CD4-positive, alpha-beta T cell treated with Interleukin-1 beta for 1 hour (primary cell): ENCODE results near the gene FUT7.

Source experiments
- DNase-seq, 2 donors: peaks; one replicate each; pipeline ENCODE4 v3.0.0-alpha.2; 2020 to 2022

FUT7 gene

DNA sequence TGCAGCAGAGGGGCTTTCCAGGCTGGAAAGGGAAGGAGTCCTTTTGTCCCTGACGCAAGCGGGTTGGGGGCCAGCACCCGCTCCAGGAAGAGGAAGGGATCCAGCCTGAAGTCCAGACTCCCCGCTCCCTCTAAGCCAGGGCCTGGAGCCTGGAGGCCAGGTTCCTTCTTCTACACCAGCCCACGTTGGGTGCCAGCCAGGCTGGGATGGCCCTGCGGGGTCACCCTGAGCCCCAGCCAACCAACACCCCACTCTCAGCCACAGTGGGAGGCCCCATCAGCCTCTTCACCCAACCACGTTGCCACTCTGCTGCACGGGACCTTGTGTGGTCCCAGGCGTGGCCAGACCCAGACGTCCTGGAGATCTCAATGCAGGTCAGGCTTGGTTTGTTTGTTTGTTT, 970 bp upstream of the FUT7 start:
- peak; percentile 31 to 69 for DNase-seq

DNA sequence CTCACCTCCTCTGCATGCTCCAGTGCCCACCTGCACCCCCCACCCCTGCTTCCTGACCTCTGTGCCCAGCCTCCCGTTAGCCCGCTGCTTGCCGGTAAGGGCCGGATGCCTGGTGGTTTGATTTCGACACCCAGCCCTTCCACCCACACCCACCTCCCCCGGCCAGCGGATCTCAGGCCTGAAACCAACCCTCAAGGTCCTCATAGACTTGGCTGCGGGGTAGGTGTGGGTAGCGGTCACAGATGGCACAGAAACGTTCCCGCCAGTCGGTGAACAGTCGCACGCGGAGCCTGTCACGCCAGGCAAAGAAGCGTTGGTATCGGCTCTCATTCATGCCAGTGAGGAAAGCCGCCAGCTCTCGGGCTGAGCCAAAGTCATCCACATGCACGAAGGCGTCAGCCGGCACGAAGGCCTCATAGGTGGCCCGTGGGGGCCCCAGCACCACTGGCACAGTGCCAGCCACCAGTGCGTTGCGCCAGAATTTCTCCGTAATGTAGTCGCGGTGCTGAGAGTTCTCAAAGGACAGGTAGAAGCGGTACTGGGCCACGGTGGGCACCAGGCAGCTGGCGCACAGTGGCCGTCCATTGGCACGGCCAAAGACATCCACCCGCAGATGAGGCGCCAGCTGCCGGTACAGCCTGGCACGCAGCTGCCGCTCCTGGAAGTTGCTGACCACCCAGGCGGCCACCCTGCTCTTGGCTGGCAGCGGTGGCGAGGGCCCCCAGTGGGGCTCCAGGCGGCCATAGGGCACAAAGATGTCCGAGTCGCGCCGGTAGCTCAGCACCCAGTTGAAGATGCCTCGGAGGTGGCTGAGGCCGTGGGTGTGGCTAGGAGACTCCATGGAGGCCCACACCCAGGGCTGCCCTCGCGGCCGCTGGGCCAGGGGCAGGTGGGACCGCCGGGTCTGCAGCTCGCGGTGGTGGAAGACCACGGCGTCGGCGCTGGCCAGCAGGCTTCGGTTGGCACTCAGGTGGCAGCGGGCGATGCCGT, 1.1 kb downstream of the FUT7 start:
- DNase-seq, result peak; percentile 49 to 61

DNA sequence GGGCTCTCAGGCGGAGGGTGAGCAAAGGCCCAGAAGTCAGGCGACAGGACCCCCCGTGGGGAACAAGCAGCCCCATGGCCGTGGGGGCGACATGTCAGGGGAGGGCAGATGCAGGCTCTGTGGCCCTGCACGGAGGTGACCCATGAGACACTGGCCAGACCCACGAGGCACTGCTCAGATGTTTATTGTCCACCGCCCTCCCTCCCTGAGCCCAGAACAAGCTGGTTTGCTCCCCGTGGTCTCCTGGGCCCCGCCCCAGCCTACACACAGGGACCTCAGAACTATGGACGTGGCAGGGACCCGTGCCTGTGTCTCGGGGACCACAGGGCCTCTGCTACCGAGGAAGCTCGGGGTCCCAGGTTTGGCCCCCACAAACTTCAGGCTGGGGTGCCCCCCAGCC, 1.9 kb downstream of the FUT7 start:
- DNase-seq, result no peak

DNA sequence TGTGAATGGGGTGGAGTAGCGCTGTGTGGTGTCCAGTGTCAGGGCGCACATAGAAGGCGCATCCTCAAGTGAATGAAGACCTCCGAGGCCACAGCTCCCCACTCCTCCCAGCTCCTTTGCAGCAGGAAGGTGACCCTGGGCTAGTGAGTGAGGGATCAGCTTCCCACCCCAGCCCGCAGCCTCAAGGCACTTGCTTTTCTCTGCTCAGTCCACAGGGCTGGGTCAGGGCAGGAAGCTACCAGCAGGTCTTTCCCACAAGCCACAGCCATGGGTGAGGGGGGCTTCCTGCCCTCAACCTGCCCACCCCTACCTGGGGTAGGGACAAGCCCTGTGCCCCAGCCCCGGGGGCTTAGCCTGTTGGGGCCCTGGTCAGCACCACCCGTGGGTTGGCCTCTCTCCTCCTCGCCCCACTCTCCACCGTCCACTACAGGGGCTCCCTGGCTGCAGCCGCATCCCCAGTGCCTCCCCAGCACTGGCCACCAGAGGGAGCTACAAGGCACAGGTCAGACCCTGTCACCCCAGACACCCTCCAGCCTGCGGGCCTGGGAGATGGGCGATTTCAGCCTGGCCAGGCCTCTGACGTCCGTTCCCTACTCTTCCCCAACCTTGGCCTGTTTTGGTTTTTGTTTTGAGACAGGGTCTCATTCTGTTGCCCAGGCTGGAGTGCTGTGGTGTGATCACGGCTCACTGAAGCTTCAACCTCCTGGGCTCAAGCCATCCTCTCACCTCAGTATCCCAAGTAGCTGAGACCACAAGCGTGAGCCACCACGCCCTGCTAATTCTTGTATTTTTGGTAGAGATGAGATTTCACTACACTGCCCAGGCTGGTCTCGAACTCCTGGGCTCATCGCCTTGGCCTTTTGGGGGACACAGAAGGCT, 2.6 kb downstream of the FUT7 start:
- DNase-seq, result peak; percentile 65 to 72

DNA sequence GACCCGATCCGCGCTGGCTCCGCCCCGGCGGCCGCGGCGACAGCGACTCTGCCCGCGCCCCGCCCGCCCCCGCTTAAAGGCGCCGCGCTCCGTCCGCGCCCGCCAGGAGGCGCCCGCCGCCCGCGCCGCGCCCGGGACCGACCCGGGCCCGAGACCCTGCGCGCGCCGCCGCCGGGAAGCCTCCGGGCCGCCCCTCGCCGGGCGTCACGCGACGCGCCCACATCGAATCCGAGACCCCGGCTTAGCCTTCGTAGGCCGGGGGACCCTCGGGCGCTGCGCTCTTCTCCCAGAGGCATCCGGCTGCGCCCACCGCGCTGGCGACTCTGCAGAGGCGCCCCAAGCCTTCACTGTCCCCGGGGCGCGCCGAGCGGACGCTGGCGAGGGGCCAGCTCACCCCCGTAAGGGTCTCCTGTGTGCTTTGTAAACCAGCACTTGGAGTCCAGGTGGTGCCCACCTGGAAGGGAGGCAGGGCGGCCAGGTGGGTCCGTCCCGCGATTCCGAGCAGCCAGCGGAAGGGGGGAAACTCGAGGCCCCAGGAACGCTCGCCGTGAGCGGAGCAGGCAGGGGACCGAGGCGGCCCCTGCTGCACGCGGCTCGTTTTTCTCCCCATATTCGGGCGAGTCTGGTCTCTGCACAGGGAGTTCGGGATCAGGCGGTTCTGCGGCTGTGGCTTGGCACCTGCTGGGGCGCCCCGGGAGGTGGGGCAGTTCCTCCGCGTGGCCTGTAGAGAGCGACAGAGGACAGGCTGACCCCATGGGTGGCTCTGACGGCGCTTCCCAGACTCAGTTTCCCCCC, 3.4 kb downstream of the FUT7 start:
- peak; percentile 73 to 77 for DNase-seq

DNA sequence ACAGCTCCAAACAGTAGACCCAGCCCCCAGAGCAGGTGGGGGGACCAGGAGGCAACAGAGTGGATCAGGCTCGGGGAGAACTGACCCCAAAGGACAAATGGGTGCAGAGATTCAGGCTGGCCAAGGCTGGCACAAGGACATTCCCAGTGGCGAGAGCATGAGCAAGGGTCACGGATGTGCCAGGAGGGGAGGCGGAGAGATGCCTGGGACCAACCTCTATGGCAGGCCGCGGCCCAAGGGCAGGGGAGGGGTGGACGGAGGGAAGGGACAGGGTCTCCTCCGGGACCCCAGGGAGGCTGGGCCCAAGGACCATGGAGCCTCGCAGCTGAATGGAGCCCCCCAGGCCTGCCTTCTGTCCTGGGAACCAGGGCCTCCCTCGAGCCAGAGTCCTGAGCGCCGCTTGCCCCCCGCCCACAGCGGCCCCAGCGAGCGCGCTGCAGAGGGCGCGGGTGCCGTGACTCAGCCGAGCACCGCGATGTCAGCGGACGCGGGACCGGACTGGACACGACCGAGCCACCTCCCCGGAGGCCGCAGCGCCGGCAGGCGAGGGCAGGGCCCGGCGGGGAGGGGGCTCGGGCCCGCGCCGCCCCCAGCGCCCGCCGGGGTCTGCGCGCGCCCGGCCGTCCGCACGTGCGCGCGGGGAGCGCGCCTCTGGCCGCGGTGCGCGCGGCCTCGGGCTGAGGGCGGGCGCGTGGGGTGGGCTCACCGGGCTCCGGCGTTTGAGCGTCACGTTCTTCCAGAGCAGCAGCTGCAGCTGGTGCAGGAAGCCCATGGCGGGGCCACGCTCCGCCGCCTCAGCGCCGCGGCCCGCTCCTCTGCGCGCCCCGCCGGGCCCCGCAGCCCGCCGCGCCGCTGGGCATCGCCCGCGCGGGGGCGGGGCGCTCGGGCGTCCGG, 4.3 kb downstream of the FUT7 start, which contains the start of gene ABCA2:
ABCA2 (minus strand) TSS at position 869 of the 894 bp plus-strand sequence; CDS start at position 772, 97 bp downstream.
- DNase-seq, result no peak

DNA sequence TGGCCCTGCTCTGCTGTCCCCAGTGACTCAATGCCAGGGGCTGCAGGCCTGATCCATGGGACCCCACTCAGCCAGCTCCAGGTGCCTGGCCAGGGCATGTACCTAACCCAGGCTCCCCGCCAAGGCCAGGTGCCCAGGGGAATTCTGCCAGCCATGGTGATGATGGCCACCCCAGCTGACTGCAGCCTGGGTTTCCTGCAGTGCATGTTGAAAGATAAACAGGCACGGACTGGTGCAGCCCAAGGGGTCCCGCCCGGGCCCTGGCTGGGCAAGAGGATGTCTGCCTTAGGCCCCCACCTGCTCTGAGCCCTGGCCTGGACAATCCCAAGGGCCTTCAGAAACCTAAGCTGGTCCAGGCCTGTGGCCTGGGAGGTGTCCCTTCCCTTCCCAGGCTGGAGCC, 5.1 kb downstream of the FUT7 start:
- DNase-seq, result no peak

DNA sequence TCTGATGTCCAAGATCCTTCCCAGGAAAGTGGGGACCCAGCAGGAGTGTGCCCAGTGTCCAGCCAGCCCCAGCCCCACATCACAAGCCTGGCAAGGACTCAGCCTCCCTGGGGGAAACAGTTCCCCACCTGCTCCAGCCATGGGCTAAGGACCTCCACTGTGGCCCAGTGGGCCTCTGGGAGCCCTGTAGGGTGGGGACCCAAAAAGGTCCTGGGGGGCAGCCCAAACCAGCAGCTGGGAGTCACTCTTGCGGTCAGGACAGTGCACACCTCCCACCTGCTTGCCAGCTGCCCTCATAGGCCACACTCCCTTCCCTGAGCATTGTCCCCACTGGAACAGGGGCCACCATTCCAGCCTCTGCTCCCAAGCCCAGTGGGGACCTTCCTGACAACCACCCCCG, 5.5 kb downstream of the FUT7 start:
- DNase-seq, result no peak

DNA sequence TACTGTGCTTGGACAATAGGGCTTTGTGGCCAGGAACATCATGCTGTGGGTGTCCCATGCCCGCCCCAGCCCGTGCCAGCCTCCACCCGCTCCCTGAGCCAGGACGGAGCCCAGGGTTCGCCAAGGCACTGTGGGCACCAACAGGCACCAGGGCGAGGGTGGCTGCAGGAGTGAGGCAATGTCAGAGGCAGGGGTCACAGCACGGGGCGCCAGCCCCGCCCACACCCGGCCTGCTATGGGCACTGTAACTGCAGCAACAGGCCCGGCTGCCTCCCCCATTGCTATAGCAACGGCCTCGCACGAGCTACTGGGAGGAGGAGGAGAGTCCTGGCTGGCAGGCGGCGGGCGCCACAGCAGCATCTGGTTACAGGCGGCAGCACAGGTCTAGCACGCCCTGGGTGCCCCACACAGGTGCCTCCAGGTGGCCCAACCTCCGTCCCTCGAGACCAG, 6.3 kb downstream of the FUT7 start:
- peak; percentile 27 to 53 for DNase-seq

DNA sequence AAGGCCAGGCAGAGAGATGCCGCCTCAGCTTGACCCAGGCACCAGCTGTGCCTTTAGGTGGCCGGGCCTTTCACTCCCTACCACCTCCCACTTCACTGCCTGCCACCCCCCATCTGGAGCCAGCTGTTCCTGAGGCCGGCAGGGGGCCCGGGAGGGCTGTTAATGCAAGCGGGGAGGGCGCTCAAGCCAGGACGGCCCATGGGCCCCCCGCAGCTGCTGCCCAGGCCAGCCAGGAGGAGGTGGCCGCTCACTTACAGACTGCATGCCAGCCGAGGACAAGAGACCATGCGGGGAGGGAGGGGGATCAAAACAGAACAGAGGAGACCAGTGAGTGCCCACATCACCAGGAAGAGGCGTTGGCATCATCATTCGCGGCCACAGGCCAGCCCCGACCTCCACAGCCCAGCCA, 8.3 kb downstream of the FUT7 start:
- DNase-seq, result no peak

DNA sequence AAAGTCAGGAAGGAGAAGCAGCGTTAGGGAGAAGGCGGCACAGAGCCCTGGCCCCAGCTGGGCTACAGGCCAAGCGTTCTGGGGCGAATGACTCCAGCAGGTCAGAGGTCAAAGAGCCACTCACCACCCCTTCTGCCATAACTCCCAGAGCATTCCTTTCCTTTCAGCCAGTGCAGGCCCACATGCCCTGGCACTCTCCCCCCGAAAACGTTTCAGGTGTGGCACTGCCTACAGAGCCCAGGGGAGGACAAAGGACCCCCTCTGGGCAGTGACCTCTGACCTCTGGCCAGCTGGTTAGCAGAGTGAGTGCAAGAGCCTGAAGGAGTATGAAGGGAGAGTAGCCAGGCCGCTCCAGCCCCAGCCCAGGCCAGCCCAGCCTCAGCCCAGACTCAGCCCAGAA, 8.7 kb downstream of the FUT7 start:
- DNase-seq, result no peak

DNA sequence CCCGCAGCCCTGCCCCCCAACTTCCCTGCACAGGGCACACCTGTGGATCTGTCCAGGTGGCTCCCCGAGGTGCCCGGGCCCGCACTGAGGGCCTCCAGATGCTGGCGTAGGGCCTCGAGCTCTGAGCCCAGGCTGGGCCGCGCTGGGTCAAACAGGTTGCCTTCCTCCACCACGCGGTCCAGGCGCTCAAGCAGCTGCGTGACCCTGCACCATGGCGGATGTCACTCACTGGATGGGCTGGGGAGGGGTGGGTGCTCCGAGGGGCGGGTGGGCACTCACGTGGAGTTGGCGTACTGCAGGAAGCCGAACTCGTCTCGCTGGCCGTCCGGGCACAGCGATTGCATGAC, 9.3 kb downstream of the FUT7 start:
- no peak for DNase-seq

DNA sequence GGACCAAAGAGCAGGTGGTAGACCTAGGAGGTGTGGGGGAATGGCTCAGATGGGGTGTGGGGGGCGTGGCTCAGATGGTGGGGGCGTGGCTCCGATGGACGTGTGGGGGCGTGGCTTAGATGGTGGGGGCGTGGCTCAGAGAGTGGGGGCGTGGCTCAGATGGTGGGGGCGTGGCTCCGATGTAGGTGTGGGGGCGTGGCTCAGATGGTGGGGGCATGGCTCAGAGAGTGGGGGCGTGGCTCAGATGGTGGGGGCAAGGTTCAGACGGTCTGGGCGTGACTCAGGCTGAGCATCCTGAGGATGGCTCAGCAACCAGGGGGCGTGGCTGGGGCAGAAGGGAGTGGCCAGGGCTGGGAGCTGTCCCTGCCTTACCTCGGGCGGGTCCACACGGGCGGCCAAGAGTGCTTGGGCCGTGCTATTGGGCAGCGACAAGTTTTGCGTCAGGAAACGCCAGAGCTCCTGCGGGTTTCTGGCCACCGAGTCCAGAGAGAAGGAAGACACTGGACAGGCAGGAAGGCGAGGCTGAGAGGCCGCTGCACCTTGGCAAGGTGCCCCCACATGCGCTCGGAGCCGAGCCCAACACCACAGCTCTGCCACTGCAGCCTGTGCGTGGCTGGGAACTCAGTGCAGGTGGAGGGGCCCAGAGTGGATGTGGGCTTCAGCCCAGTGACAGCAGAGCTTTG, 9.8 kb downstream of the FUT7 start:
- peak; percentile 74 for DNase-seq

DNA sequence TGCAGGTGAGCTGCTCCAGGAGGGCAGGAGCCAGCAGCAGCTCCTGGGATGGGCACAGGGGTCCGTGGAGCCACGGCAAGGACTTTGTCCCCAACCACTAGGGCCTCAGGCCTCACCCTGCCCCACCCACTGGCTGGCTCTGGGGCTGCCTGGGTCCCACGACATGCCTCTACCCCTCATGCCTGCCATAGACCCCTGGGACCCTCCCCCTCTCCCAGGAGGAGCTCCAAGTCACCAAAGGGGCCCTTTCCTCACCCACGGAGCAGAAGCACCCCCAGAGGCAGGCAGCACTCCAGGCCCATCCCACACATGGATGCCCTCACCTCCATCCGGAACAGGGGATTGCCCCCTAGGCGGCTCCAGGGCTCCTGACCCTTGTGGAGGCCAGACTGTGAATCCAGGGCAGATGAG, 10.3 kb downstream of the FUT7 start:
- DNase-seq, result no peak

DNA sequence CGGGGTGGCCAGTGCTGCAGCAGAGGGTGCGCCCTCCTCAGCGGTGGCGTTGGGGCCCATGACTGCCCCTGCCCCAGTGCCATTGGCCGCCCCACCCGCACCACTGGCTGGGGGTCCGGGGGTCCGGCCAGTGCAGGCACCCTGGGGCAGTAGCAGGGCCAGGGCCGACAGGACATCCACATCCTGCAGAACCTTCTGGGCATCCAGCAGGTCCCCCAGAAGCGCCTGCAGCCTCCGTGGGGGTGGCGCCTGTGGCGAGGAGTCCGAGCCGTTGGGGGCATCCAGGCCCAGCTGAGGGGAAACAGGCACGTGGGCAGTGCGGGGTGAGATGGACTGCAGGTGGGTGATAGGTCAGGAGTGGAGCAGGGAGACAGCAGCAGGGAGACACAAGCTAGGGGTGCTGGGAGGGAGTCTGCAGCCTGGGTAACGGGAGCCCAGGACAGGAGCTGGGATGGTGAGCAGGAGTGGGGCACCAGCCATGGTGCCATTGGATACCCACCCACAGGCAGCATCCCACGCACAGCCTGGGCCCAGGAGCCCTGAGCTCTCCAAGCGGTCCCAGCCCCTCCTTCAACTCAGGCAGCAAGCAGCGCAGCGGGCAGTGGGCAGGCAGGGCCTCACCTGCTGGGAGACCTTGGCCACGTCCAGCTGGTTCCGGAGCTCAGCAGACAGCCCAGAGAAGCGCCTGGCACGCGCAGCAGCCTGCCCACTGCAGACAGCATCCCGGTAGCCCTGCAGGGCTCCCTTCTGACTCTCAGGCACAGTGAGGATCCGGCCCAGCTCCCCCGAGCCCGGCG, 10.9 kb downstream of the FUT7 start:
- DNase-seq, result no peak

DNA sequence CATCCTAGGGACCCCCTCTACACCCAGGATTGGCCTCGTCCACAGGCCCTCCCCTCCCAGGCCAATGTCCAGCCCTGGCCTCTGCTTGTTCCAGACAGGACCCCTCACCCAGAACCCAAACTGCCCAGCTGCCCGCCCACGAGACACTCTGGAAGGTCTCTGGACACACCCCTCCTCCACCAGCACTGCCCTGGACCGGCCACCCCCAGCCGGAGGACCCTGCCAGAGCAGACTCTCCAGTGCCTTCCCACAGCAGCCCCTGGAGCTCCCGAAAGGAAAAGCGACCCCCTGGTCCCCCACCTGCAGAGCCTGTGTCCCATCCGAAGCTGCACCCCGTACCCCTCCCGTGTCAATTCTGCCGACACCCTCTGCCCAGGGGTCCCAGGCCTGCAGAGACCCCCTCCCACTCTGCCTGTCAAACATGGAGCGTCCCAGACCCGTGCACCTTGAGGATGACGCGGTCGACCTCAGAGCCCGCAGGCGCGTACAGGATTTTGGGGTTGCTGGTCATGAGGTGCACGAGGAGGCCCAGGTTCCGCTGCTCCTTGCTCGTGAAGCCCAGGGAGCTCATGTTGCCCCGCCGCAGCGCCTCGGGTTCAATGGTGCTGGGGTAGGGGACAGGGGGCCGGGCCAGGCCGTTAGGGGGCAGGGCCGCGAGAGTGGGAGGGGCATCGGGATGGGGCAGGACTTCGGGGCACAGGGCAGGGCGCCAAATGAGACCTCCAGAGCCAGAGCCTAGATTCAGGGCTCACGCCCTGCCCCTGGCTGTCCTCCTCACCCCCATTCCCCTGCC, 11.8 kb downstream of the FUT7 start:
- no peak for DNase-seq

DNA sequence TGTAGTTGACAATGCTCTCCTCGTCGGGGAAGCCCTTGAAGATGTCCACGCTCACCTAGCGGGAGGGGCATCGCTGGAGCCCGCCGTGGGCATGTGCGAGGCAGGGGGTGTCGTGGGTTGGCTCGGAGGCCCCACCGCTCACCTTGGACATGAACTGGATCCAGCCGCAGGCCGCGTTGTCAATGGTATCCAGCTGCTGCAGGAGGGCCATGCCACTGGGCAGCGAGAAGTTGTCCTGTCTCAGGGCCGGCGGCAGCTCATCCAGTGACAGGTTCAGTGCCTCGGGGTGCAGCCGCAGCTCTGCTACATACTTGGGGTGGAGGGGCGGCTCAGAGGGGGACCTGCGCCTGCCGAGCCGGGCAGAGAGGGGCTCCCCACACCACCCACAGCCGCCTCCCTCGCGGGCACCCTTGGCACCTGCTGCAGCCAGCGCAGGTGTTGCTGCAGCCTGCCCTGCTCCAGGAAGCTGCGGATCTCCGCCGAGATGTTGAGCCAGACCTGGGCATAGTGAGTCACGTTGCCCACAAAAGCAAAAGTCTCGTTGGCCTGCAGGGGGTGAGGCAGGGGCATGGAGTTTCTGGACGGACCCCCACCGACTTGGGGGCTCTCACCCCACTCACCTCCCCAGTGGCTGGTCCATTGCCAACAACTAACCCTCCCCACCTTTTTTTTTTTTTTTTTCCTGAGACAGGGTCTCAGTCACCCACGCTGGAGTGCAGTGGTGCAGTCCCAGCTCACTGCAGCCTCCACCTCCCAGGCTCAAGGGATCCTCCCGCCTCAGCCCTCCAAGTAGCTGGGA, 12.9 kb downstream of the FUT7 start:
- DNase-seq, result no peak

DNA sequence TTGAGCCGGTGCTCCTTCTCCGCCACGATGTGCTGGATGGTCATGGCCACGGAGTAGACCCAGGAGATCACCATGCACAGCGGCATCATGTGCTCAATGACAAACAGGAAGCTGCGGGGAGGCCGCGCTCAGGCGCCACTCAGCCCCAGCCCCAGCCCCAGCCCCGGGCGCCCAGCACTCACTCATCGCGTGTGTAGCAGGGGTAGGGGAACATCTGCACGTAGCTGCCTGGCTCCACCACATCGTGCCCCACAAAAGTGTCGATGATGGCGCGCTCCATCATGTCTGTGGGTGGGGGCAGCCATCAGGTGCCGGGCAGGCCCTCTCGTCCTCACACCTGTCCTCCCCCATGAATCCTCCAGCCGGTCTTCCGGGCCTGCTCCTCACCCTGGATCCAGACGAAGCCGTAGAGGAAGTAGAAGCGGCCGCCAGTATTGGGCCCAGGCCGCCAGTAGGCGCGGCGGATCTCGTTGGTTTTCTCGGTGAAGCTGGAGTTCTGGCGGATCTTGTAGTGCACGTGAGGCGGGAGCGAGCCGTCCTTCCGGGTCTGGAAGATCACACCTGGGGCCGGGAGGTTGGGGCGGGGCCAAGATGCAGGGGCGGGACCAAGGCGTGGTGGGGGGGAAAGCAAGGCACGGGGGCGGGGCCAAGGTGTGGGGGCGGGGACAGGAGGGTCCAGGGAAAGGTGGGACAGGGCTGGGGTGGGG, 13.9 kb downstream of the FUT7 start:
- DNase-seq, result no peak
